ENCODE results near the gene PAK6.

Gene PAK6

GRCh38 chr15:40241269-40242212, 2.7 kb downstream of the PAK6 start:
- DNase-seq, result no peak

GRCh38 chr15:40242213-40242599, 3.3 kb downstream of the PAK6 start:
- DNase-seq, result no peak

- DNase-seq, result no peak
These were observed 3.7 kb downstream of the PAK6 start for GRCh38 chr15:40242601-40243000.

GRCh38 chr15:40243126-40243810, 4.4 kb downstream of the PAK6 start:
- no peak for DNase-seq

GRCh38 chr15:40244961-40245523, 6.2 kb downstream of the PAK6 start:
- DNase-seq, result no peak

GRCh38 chr15:40245666-40246450, 7.0 kb downstream of the PAK6 start:
- DNase-seq, result no peak

GRCh38 chr15:40246496-40247280, 7.8 kb downstream of the PAK6 start:
- DNase-seq, result no peak

GRCh38 chr15:40247406-40247971, 8.6 kb downstream of the PAK6 start:
- no peak for DNase-seq

- DNase-seq, result no peak
These were observed 9.3 kb downstream of the PAK6 start for GRCh38 chr15:40248006-40248783.

GRCh38 chr15:40249477-40250303, 10.8 kb downstream of the PAK6 start:
- DNase-seq, result peak in 1 of 14 donors; percentile 57

GRCh38 chr15:40250304-40250656, 11.4 kb downstream of the PAK6 start:
- DNase-seq, result no peak

- no peak for DNase-seq
These were observed 12.1 kb downstream of the PAK6 start for GRCh38 chr15:40250771-40251483.

- peak in 1 of 14 donors; percentile 26 for DNase-seq
These were observed 12.8 kb downstream of the PAK6 start for GRCh38 chr15:40251486-40252140.

GRCh38 chr15:40252141-40252437, 13.2 kb downstream of the PAK6 start:
- DNase-seq, result peak in 2 of 14 donors; percentile 11 to 47

GRCh38 chr15:40252438-40253166, 13.7 kb downstream of the PAK6 start:
- peak in 1 of 14 donors; percentile 54 for DNase-seq

GRCh38 chr15:40253167-40253790, 14.4 kb downstream of the PAK6 start:
- DNase-seq, result peak in 1 of 14 donors; percentile 47

GRCh38 chr15:40254452-40254851, 15.6 kb downstream of the PAK6 start:
- no peak for DNase-seq
